Suppressor macrophage treated with lipopolysaccharide for 1 hour (primary cell): Measurements from ENCODE around the gene CAMKK1.
A peak's percentile ranks its signal among the peaks of the same experiment; 100 is the strongest.

Experiments
- DNase-seq, 3 donors: peaks; one replicate each; pipeline ENCODE4 v3.0.0-alpha.2; 2020 to 2022

The CAMKK1 gene

DNA sequence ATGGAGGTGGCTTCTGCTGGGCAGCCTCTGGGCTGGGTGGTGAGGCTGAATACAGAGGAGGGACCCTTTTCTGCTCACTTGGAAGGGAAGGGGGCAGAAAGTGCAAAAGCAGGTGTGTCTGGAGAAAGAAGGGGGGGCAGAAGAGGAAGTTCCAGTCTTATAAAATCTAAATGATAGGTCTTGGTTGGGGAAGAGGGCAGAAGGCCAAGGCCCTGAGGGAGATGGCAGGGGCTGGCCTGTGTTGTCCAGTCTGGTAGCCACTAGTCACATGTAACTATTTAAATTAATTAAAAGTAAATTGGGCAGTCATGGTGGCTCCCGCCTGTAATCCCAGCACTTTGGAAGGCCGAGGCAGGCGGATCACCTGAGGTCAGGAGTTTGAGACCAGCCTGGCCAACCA, 2.5 kb upstream of the CAMKK1 start:
- DNase-seq: no peak

DNA sequence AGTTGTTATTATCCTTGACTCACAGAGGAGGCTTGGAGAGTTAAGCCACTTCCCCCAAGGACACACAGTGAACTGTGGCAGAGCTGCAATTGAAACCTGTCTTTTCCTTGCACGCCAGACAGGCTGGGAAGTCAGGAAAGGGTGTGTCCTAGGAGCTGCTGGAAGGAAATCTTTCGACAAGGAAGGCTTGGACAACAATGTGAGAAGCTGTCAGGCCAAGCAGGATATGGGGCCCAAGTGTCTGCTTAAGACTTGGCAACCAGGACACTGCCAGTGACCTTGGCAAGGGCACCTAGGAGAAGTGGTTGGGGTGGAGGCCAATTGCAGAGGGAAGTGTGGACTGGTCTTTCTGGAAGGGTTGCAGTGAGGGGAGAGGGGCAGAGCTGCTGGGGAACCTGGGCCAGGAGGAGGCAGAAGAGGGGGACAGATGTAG, 2.1 kb upstream of the CAMKK1 start:
- DNase-seq: peak; percentile 51 to 68 (median 63)

DNA sequence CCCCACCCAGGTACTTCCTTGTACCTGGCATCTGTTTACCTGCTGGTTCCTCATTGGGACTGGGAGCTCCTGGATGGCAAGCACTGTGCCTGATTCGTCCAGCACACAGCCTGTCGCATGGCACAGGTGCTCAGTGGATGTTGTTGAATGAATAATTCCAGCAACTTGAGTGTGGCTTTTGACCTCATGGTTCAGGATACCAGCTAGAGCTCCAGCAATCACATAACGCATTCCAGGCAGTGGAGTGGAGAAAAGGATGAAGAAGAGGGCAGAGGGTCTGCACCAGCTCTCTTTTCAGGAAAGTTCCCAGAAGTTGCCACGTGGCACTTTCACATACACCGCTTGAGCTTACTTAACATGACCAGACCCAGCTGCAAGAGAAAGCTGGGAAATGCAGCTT, 1.3 kb upstream of the CAMKK1 start:
- no peak for DNase-seq

DNA sequence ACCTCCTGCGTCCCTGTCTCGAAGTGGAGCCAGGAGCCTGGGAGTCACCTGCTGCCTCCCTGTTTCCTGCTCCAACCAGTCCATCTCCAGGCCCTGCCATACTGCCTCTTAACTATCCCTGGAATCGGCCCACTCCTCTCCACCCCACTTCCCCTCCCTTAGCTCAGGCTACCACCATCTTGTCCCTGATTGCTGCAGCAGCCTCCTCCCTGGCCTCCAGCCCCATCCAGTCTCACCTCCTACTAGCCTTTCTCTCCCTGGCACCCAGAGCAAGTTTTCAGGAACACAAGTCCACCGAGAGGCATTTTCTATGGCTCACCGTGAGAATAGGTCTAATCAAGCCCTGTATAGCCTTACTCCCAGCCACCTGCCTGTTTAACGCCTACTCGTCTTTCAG, 865 bp upstream of the CAMKK1 start:
- DNase-seq: no peak

DNA sequence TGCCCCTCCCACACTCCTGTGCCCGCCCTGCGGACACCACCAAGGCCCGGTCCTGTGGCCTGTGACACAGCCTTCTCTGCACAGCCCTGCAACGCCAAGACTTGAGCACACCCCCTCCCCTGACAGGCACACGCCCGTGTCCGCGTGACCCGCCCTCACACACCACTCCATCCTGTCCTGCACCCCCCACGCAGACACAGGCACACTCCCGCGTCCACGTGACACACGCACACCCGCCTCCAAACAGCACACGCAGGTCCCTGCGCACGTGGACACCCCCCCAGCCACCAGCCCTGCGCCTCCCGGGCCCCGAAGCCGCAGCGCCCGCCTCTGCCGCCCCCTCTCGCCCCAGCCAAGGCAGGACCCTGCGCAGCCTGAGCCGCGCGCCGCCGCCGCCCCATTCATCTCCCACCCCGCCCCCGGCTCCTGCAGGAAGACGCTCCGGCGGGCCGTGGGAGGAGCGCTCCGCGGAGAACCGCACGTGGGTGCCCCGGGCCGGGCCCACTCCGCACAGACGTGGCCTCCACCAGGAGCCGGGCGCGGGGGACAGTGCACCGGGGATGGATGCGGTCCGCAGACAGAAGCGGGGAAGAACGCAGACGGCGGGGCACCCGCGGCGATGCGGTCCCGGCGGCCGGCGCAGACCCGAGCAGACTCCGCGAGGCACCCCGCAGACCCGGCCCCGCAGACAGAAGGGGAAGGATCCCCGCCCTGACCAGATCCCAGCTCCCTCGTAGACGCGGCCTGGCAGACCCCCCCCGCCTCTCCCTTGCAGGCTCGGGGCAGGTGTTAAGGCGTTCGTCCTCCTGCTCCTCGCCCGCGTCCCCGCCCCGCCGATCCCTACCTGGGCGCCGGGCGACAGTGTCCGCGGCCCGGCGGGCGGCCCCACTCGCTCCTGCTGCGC, 506 bp downstream of the CAMKK1 start:
- DNase-seq: peak; percentile 91 to 93 (median 93)

DNA sequence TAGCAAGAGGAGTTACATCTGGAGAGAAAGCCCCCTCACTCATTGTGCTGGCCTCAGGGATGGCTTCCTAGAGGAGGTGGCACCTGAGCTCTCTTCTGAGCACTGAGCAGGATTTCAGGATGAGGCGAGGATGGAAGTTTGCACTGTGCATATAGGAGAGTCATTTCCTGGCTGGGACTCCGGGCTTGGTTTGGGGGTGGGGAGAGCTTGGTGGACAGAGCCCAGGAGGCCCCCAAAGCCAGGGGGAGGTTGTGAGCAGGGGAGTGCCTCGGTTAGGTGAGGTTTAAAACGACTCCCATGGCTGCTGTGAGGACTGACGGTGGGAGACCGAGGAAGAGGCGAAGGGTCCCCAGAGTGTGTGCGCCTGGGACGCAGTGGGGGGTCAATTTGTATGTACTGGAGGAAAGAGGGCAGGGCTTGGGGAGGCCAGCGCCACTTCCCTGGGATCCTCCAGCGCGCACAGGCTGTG, 1.2 kb downstream of the CAMKK1 start:
- DNase-seq: no peak

DNA sequence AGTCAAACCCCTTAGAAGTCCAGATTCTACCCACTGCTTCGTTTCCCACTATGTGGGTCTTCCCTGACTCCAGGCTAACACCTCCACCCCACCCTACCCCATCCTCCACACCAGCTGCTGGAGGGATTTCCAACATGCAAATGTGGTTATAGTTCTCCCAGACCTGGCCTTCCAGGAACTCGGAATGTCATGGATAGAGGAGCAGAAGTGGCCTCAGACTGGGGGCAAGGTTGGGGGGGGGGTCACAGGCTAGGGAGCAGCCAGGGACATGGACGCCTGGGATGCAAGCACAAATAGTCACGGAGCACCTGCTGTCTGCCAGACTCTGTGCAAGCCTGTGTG, 2.0 kb downstream of the CAMKK1 start:
- no peak for DNase-seq

DNA sequence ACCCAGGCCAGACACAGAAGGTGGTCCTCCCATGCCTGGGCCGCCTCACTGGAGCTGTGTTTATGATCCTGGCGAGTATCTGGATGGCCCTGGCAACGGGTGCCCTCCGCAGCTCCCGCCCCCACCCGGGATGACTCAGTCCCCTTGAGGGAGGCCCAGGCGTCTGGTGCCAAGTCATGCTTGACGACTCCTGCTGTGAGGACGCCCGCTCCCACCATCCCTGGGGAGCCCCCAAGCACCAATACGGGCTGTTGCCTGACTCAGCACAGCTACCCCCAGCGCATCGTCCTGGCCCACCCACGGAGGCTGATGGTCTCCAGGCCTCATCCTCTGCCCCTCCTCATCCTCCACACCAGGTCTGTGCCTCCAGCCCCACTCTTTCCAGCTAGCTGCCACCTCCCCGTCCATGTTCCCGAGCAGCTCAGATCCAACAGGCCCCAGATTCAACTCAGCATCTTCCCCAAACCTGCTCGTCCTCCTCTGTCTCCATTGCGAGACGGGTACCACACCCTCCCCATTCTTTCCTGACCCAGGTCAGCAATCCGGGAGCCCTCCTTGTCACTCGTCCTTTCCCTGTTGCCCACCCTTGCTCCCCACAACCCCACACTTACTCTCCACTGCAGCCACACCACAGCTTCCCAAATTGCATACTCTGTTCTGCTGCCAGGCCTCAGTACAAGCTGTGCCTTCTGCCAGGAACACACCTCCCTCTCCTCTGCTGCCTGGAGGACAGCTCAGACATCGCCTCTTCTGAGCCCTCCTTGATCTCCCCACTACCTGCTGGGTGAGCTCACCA, 2.6 kb downstream of the CAMKK1 start:
- peak; percentile 79 to 89 (median 82) for DNase-seq

DNA sequence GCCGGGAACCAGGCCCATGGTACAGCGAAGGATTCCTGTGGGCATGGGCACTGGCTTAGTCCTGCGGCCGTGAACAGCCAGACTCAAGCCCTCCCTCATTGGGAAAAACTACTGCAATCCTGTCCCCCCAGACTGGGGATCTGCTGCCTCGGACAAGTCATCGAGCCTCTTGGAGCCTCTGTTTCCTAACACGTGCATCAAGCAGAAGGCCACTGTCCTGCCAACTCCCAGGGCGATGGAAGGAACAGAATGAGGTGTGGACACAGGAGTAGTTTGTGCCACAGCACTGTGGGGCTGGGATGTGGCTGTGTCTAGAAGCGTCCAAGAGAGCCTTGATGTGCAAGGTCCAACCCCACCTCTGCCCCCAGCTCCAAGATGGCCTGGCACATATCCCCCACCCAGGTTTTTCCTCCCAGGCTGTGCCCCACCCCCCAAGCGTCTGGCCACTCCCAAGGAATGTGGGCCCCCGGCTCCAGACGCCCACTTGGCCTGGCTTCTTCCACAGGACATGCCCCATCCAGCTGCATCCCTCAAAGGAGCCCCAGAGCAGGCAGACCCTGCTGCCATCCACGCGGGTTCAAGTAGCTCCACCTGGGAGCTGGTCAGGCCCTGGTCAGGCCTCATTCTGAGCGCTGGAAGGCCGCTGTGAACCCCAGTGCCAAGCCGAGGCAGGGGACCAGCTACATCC, 3.4 kb downstream of the CAMKK1 start:
- DNase-seq: no peak

DNA sequence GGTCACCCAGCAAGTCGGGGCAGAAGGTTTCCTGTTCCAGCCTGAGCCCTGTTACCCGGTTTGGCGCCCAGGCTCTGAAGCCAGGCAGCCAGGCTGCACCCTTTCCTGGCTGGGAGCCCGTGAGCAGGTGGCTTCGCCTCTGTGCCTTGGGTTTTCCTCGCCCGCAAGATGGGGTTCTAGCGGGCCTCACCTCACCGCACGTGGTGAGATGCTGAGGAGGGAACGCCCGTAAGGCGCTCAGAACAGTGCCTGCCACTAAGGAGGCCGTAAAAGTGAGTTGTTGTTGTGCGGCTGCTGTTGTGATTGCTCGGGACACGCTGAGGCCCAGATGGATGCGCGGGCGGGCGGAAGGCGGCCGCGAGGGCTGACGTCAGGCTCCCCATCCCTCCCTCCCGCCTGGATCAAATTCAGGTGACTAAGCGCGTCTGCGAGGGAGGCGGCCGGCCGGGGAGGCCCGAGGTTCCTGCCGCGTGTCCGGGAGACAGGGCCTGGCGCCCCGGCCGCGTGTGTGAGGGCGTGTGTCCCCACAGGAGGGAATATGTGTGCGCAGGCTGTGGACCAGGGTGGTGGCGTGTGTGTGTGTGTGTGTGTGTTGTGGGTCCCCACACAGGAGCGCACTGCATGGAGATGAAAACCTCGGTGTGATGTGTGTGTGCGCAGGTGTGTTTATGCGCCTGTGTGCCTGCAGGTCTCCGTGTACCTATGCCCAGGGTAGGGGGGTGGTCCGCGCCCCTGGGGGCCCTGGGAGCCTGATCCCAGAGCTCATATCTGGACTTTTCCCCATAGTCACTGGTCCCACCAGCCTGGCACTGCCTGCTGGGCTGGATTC, 4.3 kb downstream of the CAMKK1 start:
- DNase-seq: no peak

DNA sequence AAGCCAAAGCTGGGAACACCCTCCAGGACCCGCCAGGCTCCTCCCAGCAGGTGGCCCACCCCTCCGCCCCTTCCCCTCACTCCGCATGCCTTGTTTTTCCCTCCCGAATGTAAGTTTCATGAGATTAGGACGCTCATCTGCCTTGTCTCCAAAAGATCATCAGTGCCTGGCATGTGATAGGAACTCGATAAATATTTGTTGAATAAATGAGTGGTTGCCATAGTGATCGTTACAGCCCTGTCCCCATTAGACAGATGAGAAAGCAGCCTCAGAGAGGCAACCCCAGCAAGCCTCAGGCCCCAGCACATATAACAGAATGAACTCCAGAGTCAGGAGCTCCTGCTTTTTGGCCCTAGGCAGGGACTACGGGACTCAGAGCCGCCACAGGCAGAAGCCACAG, 5.0 kb downstream of the CAMKK1 start:
- DNase-seq: no peak

DNA sequence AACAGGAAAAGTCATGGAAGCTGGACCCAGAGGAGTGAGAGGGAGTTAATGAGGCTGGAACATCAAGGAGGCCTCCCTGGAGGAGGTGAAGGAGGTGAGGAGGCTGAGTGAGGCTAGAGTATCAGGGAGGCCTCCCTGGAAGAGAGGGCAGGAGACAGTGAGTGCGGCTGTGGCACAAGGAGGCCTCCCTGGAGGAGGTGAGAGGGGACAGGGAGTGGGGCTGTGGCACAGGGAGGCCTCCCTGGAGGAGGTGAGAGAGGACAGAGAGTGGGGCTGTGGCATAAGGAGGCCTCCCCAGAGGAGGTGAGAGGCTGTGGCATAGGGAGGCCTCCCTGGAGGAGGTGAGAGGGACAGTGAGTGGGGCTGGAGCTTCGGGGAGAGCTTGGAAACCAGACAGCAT, 5.5 kb downstream of the CAMKK1 start:
- DNase-seq: no peak

DNA sequence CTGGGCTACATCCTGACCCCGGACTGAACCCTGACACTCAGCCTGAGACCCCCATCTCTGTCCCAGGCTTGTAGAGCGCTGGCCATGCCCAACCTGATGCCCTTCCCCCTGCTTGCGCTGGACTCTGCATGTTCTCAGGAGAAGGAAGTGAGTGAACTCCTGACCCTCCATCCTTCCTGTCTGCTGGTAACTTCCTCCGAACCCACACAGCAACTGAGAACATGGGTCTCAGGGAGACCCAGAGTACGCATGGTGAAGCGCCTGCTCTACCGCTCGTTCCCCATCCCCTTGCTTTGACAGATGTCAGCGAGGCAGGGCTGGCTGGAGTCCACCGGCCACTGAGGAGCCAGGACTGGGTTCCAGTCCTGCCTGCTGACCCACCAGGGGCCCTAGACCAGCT, 6.1 kb downstream of the CAMKK1 start:
- DNase-seq: peak; percentile 64 to 68 (median 64)

DNA sequence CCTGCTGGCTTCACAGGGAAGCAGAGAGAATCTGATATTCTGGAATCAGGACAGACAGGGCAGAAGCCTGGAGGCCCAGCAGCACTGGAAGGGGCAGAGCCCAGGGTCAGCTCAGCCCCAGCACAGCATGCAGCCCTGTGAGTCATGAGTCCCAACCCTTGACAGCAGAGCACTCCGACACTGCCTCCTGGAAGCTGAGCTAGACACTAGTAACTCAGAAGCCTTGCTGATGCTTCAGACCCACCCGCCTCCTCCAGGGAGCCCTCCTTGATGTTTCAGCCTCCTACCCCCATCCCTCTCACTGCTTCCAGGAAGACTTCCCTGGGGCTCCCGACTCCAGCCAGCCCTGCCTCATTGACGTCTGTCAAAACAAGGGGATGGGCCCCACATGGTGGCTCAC, 6.9 kb downstream of the CAMKK1 start:
- peak; percentile 43 to 49 (median 49) for DNase-seq

DNA sequence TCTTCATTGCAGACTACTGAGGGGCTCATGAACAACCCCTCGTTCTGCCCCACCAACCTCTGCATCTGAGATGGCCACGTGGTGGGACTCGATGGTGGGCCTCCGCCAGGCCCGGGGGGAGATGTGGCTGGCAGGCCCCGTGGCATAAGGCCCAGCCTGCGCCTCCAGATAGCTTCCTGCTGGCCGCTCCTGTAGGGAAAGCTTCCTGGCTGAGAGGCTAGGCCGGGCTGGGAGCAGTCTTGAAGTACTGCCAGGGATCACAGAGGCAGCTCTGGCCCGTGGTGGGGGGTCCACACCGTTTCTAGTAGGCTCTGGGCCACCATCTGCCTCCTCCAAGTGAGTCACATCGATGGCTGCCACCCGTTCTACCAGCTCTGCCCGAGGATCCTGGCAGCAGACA, 7.6 kb downstream of the CAMKK1 start:
- DNase-seq: no peak

DNA sequence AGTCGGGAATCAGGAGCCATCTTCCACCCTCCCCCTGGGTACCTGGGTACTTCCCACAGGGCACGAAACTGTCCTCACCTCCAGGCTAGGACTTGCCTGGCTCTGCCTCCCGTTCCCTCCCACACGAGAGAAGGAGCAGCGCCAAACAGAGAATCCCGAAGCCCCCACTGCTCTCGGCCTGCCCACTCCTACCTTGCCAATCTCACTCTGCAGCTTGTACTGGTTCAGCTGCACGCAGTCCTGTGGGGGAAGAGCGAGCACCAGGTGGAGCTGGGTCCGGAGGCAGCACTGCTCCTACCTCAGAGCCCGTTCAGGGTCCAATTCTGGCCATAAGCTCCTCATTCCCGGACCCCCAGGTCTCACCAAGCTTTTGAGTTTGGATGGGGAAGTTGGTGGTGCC, 8.7 kb downstream of the CAMKK1 start:
- no peak for DNase-seq

DNA sequence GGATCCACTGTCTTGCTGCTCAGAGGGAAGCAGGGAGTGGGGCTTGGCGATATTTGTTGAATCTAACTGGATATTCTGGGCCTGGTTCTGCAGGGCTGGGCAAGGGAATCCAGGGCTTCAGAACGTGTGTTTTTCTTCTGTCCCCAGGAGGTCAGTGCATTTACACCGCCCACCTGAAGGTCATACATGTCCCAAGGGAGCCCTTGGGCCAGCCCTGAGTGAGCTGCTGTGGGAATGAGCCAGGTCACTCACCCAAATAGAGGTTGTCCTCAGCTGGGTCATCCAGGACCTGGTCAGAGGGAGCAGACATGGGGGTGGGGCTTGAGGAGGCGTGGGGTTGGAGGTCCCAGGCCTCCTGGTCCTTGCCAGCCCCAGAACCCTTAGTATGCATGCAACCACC, 10.6 kb downstream of the CAMKK1 start:
- DNase-seq: no peak

DNA sequence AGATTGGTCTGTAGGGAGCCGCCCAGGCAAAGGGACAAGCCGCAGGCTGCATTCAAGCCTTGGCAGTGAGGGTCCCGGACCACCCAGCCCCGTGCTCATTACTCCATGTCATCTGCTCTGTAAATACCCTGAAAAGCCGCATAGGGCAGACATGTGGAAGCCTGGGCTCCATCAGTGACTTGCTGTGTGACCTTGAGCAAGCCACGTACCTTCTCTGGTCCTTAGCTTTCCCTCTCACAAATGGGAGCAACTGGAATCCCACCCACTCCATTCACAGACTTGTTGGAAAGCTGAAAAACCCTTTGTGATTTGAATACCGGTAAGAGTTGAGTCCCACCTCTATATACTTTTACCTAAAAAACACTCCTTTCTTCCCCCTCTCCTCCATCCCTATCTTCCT, 11.9 kb downstream of the CAMKK1 start:
- DNase-seq: no peak

DNA sequence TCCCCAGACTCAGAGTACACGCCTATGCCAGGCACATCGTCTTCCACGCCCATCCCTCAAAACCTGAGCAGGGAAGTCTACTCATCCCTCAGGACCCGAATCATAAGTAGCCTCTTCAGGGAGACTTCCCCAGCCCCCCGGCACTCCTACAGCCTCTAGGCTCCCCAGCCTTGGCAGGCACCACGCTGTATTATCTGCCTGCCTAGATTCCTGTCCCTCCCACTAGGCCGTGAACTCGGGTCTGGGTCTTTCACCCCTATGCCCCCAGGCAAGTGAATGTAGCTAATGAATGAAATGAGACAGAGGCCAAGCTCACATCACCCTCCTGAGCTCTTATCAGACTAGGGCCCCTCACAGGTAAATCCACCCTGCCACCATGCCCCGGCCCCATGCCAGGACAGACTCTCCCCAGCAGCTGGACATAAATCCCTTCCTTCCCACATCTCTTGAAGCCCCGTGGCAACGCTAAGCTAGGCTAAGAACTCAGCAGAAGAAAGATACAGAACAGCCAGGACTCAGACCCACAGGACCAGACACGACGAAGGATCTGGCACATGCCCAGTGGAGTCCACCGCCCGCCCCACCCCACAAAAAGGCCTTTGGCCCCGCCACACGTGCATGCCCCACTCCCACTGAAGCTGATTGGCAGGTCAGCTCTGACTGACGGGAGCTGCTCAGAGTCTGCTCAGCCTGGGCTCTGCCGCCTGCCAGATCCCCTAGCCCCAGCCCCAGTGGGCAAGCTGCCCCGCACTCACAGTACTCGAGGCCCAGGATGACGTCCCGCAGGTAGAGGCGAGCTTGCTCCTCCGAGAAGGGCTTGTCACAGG, 13.0 kb downstream of the CAMKK1 start:
- no peak for DNase-seq

DNA sequence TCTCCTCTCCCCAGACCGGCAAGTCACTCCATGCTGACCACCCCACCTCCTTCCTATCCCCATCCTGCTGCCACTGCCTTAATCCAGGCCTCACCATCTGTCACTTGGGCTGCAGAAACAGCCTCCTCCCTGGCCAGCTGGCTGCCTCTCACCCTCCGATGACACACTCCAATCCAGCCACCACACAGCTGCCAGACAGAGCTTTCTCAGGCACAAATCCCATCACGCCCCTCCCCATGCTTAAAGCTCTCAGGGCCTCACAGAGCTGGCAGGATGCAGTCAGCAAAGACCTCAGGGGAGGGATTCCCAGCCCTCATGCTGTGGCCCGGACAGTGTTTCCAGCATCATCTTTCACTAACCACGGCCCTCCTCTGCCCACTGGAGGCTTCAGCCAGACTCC, 13.7 kb downstream of the CAMKK1 start:
- DNase-seq: no peak

DNA sequence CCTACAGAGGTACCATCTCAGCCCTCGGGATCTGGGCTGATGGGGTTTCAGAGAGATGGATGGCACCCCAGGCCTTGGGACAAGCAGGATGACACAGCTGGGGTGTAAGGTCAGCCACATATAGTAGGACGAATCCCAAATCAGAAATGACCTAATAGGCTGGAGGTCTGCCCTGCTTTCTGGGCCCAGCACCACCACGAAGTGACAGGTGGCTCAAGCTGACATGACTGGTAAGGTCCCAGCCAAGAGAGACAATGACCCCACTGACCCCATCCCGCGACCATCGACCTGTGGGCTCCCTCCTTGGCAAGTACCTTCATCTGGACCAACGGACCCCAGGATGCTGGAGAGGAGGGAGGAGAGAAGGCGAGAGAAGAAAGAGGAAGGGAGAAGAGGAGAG, 15.6 kb downstream of the CAMKK1 start:
- DNase-seq: no peak

DNA sequence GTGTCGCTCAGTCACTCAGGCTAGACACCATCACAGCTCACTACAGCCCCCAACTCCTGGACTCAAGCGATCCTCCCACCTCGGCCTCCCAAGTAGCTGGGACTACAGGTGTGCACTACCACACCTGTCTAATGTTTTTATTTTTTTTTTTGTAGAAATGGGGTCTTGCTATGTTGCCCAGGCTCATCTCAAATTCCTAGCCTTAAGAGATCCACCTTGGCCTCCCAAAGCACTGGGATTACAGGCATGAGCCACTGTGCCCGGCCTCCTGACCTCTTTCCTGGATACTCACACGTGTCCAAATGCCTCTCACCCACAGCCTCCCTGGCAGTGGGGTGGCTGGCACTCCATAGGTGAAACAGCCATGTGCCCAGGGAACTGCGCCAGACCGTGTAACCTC, 17.5 kb downstream of the CAMKK1 start:
- no peak for DNase-seq
